Measurements from ENCODE around the gene HTR3E.

DNA sequence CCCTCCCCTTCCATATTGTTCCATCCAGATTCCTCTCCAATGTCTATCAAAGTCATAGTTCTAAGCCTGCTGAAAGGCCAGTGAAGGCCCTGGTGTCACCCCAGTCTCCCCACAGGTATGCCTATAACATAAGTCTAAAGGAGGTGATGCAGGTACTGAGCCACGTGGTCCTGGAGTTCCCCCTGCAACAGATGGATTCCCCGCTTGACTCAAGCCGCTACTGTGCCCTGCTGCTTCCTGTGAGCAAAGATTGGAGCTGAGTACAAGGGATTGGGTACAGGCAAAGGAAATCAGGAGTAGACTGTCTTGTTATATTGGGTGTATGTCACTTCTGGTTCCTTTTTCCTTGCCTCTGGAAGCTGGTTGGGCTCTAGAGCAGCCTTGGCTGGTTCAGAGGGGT, 46.5 kb downstream of the HTR3E start:
- TF ChIP-seq YY1 (IDR thresholded peaks at IDR 0.05; ENCODE audit: insufficient read depth, insufficient read length) (no peak), ZNF274 (IDR thresholded peaks at IDR 0.05; ENCODE audit: low read depth, low read length) (no peak), SUZ12 (IDR thresholded peaks at IDR 0.05; ENCODE audit: extremely low read depth, insufficient read depth, insufficient read length) (no peak)
